Upper lobe of right lung (tissue), 1 donor: ENCODE data around the gene MRPL23. TPM values are rescaled to one million over a fixed set of nuclear protein-coding genes. Genes with fewer than 3 reads are reported as not detected.

ENCODE experiments used
- ATAC-seq: fragments of 200-7000 bp; cut with Tn5 transposase; one replicate; pipeline ENCODE4 v1.9.1; 2020; ENCODE audit warnings: mild to moderate bottlenecking, moderate library complexity
- DNase-seq: peaks from one replicate; pipeline ENCODE4 v3.0.0-alpha.2; 2020
- H3K27ac ChIP-seq: fragments of 200-600 bp; one replicate; pipeline ENCODE4 v1.8.0; 2022
- H3K27me3 ChIP-seq: fragments of 200-600 bp; one replicate; pipeline ENCODE4 v1.8.0; 2022; ENCODE audit warnings: mild to moderate bottlenecking
- H3K36me3 ChIP-seq: fragments of 200-600 bp; one replicate; pipeline ENCODE4 v1.8.0; 2022
- H3K4me1 ChIP-seq: fragments of 200-600 bp; one replicate; pipeline ENCODE4 v1.8.0; 2022
- H3K4me3 ChIP-seq: fragments of 200-600 bp; one replicate; pipeline ENCODE4 v1.8.0; 2022; ENCODE audit warnings: mild to moderate bottlenecking
- H3K9me3 ChIP-seq: fragments of 200-600 bp; one replicate; pipeline ENCODE4 v1.8.0; 2022
- CTCF ChIP-seq: fragments of 200-600 bp; IDR thresholded peaks from one replicate; pipeline ENCODE4 v1.8.0; 2022; ENCODE audit warnings: antibody characterized with exemption
- intact Hi-C: fragments of 100-400 bp; cut with DNase I; formaldehyde crosslinking; loops from one replicate; pipeline ENCODE4 v1.11.0; 2022
- total RNA-seq: library from RNA; stranded (reverse); fragmentation: NEBNext Ultra II Directional; extraction: Animal tissue kit (Norgen Biotek cat#: 25700); gene quantifications from one replicate; pipeline ENCODE4 v1.2.1, GENCODE V29; 2021
- donor health status: DM: no; HTN: yes; CAD: no; lungs with severe emphysema.

The MRPL23 gene
- total RNA-seq, 1 donor from 2014 or later = 58.6 TPM

- Histone ChIP-seq H3K4me1 (no peaks in the 10 kb centered on the region), H3K27ac (no peak overlapping the region), H3K4me3 (no peak overlapping the region), H3K27me3 (no peaks in the 10 kb centered on the region), H3K36me3 (no peaks in the 10 kb centered on the region), H3K9me3 (no peaks in the 10 kb centered on the region)
- no peak for ATAC-seq
- DNase-seq = peak; percentile 58
- TF ChIP-seq CTCF = no peak
- intact Hi-C loops = no loop called here
These were observed 17.3 kb upstream of the MRPL23 start for GRCh38 chr11:1929621-1930461.

- Histone ChIP-seq H3K9me3 (no peaks in the 10 kb centered on the region), H3K36me3 (no peaks in the 10 kb centered on the region), H3K27ac (no peak overlapping the region), H3K4me1 (no peaks in the 10 kb centered on the region), H3K4me3 (no peak overlapping the region), H3K27me3 (no peaks in the 10 kb centered on the region)
- TF ChIP-seq CTCF = no peak
- intact Hi-C loops = no loop called here
- ATAC-seq (no peak), DNase-seq (no peak)
These were observed 16.7 kb upstream of the MRPL23 start for GRCh38 chr11:1930462-1930830.

GRCh38 chr11:1931341-1932104, 15.6 kb upstream of the MRPL23 start:
- TF ChIP-seq CTCF = no peak
- intact Hi-C loops = no loop called here
- H3K27ac ChIP-seq = no peak overlapping the region
- no peaks in the 10 kb centered on the region for H3K9me3 ChIP-seq
- DNase-seq = peak; percentile 43
- no peak for ATAC-seq
- H3K36me3 ChIP-seq = no peaks in the 10 kb centered on the region
- no peak overlapping the region for H3K4me3 ChIP-seq
- no peaks in the 10 kb centered on the region for H3K27me3 ChIP-seq
- H3K4me1 ChIP-seq = no peaks in the 10 kb centered on the region

- H3K9me3 ChIP-seq = no peaks in the 10 kb centered on the region
- ATAC-seq (no peak), DNase-seq (no peak)
- H3K27me3 ChIP-seq = no peaks in the 10 kb centered on the region
- H3K36me3 ChIP-seq = no peaks in the 10 kb centered on the region
- intact Hi-C loops = no loop called here
- no peak for TF ChIP-seq CTCF
- H3K4me1 ChIP-seq = no peaks in the 10 kb centered on the region
- no peak overlapping the region for H3K27ac ChIP-seq
- H3K4me3 ChIP-seq = no peak overlapping the region
These were observed 15.0 kb upstream of the MRPL23 start for GRCh38 chr11:1932105-1932480.

- DNase-seq = no peak
- intact Hi-C loops = no loop called here
These were observed 14.5 kb upstream of the MRPL23 start for GRCh38 chr11:1932681-1933080.

More at GRCh38 chr11:1932681-1933080, 14.5 kb upstream of the MRPL23 start:
- no peaks in the 10 kb centered on the region for H3K36me3 ChIP-seq
- no peaks in the 10 kb centered on the region for H3K4me1 ChIP-seq
- H3K27me3 ChIP-seq = no peaks in the 10 kb centered on the region
- no peaks in the 10 kb centered on the region for H3K9me3 ChIP-seq
- H3K27ac ChIP-seq = no peak overlapping the region
- no peak overlapping the region for H3K4me3 ChIP-seq
- no peak for ATAC-seq
- no peak for TF ChIP-seq CTCF
